HEK293 (cell line): Measurements from ENCODE around the gene TNFRSF13B.

Experiments used
- CTCF ChIP-seq: fragments of 450-650 bp; formaldehyde crosslinking; IDR thresholded peaks from 2 replicates; pipeline ENCODE4 v1.5.1; 2016; ENCODE audit warnings: missing biosample characterization, missing genetic modification characterization
- PRDM10 ChIP-seq: fragments of 450-650 bp; formaldehyde crosslinking; IDR thresholded peaks from 2 replicates; pipeline ENCODE4 v1.5.1; 2016; ENCODE audit warnings: missing biosample characterization, missing genetic modification characterization
- ZBTB10 ChIP-seq: fragments of 450-650 bp; formaldehyde crosslinking; IDR thresholded peaks from 2 replicates; pipeline ENCODE4 v1.5.1; 2016; ENCODE audit warnings: missing biosample characterization, missing genetic modification characterization
- ZNF214 ChIP-seq: fragments of 450-650 bp; formaldehyde crosslinking; IDR thresholded peaks from 2 replicates; pipeline ENCODE4 v1.5.1; 2017; ENCODE audit warnings: missing biosample characterization, mild to moderate bottlenecking, missing genetic modification characterization, borderline replicate concordance
- ZNF23 ChIP-seq: fragments of 450-650 bp; formaldehyde crosslinking; IDR thresholded peaks from 2 replicates; pipeline ENCODE4 v1.5.1; 2016; ENCODE audit warnings: missing biosample characterization, missing genetic modification characterization, borderline replicate concordance
- ZNF658 ChIP-seq: fragments of 450-650 bp; formaldehyde crosslinking; IDR thresholded peaks from 2 replicates; pipeline ENCODE4; 2016; ENCODE audit warnings: missing biosample characterization, missing genetic modification characterization
- ZNF785 ChIP-seq: fragments of 450-650 bp; formaldehyde crosslinking; IDR thresholded peaks from 2 replicates; pipeline ENCODE4 v1.5.1; 2016; ENCODE audit warnings: missing biosample characterization, missing genetic modification characterization
- ZNF792 ChIP-seq: fragments of 450-650 bp; formaldehyde crosslinking; IDR thresholded peaks from 2 replicates; pipeline ENCODE4 v1.5.1; 2016; ENCODE audit warnings: missing biosample characterization, missing genetic modification characterization

- TF ChIP-seq ZNF23 (tag by site-specific recombination), result no peak
- no peak for TF ChIP-seq CTCF
- no peak for TF ChIP-seq ZNF785 (tag by site-specific recombination)
- no peak for TF ChIP-seq PRDM10 (tag by site-specific recombination)
- TF ChIP-seq ZNF792, result no peak
- TF ChIP-seq ZNF214 (tag by site-specific recombination), result no peak
- TF ChIP-seq ZNF658, result no peak
- TF ChIP-seq ZBTB10, result no peak
These were observed 9.2 kb upstream of the TNFRSF13B start for GRCh38 chr17:16980813-16981731.
